DOHH2 (cell line): ENCODE data around the gene COQ9.

Experiments used
- CTCF ChIP-seq: fragments of 200-600 bp; sonication (generic); IDR thresholded peaks from one replicate; pipeline ENCODE4 v1.5.1; 2014; ENCODE audit warnings: antibody characterized with exemption, mild to moderate bottlenecking, low read depth, low read length; ENCODE audit not compliant: poor library complexity, severe bottlenecking
- EZH2phosphoT487 ChIP-seq: fragments of 200-600 bp; sonication (generic); IDR thresholded peaks from 2 replicates; pipeline ENCODE4 v1.6.1; 2017; ENCODE audit warnings: borderline replicate concordance, mild to moderate bottlenecking, antibody characterized with exemption, low read length, moderate library complexity, mixed read lengths

GRCh38 chr16:57507136-57508034, 60.1 kb downstream of the COQ9 start:
- no peak for TF ChIP-seq CTCF
- TF ChIP-seq EZH2phosphoT487: no peak
